GM12864 (cell line): ENCODE data around the gene CASZ1.

Experiments used
- DNase-seq: peaks from one replicate; pipeline ENCODE4 v3.0.0-alpha.2; 2011; ENCODE audit warnings: low read depth
- H3K4me3 ChIP-seq: 2 replicates; pipeline ENCODE4 v1.5.1; 2011; ENCODE audit warnings: mild to moderate bottlenecking, low read depth, low read length, control low read depth
- CTCF ChIP-seq: IDR thresholded peaks from 2 replicates; pipeline ENCODE4 v1.5.1; 2011; ENCODE audit warnings: low read depth, mild to moderate bottlenecking, moderate library complexity, low read length, control low read depth, inconsistent platforms; ENCODE audit errors: missing control alignments

The CASZ1 gene, protein sequence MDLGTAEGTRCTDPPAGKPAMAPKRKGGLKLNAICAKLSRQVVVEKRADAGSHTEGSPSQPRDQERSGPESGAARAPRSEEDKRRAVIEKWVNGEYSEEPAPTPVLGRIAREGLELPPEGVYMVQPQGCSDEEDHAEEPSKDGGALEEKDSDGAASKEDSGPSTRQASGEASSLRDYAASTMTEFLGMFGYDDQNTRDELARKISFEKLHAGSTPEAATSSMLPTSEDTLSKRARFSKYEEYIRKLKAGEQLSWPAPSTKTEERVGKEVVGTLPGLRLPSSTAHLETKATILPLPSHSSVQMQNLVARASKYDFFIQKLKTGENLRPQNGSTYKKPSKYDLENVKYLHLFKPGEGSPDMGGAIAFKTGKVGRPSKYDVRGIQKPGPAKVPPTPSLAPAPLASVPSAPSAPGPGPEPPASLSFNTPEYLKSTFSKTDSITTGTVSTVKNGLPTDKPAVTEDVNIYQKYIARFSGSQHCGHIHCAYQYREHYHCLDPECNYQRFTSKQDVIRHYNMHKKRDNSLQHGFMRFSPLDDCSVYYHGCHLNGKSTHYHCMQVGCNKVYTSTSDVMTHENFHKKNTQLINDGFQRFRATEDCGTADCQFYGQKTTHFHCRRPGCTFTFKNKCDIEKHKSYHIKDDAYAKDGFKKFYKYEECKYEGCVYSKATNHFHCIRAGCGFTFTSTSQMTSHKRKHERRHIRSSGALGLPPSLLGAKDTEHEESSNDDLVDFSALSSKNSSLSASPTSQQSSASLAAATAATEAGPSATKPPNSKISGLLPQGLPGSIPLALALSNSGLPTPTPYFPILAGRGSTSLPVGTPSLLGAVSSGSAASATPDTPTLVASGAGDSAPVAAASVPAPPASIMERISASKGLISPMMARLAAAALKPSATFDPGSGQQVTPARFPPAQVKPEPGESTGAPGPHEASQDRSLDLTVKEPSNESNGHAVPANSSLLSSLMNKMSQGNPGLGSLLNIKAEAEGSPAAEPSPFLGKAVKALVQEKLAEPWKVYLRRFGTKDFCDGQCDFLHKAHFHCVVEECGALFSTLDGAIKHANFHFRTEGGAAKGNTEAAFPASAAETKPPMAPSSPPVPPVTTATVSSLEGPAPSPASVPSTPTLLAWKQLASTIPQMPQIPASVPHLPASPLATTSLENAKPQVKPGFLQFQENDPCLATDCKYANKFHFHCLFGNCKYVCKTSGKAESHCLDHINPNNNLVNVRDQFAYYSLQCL (N-terminal part only)

GRCh38 chr1:10796029-10796944 is at the start of gene CASZ1:
Gene CASZ1 (minus strand): TSS chr1:10796646. CDS start chr1:10693889, 102,757 bp downstream.
- no peak for DNase-seq
- no peak for TF ChIP-seq CTCF
- H3K4me3 ChIP-seq = no peak within 1 kb of the TSS; the same call in 1 of the 2 replicates

- no peak for TF ChIP-seq CTCF
- no peak for DNase-seq
Observed at GRCh38 chr1:10843697-10844096, 47.3 kb upstream of the CASZ1 start.

DNA sequence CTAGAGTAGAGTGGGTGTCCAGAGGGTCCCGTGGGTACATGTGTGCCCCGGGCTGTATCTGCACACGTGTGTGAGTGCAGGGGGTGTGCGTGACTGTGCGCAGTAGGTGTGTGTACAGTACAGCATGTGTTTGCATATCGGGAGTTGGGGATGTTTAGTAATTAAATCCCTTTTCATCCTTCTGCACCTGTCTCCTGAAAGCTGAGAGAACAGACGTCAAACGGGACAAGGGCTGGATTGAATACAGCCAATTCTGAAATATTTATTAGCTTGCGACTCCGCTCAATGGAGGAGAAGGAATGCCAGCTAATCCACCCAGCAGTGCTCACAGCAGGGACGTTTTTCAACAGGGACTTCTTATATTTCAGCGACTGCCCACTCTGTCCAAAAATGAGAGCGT is 44.7 kb upstream of the CASZ1 start:
- H3K4me3 ChIP-seq = no peak overlapping the region
- DNase-seq = no peak
- TF ChIP-seq CTCF = no peak

More at GRCh38 chr1:10843697-10844096, 47.3 kb upstream of the CASZ1 start:
- no peak overlapping the region for H3K4me3 ChIP-seq

DNA sequence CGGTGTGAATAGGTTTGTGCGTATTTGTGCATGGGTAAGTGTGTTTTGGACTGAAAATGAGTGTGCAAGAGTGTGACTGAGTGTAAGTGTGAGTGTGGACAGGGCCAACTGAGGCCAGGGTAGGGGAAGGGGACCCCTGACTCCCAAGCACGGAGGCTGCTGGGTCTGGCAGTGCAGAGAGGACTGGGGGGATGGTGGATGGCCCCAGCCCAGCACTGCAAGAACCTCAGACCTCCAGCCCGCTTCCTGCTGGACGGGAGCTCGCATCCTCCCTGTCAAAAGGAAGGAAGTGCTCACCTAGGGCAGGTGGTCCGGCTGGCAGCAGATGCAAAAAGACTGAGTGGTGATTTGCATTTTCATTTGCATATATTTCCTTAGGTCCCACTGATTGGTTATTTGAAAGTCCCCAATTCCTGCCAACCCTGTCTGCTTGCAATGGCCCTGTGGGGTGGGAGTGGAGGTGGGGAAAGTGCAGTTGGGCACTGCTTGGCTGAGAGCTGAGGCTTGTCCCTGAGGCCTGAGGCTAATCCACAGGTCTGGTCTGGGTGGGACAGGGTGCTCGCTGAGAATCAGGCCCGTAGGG is 42.8 kb upstream of the CASZ1 start:
- no peak for DNase-seq
- no peak for TF ChIP-seq CTCF
- H3K4me3 ChIP-seq = no peak overlapping the region

DNA sequence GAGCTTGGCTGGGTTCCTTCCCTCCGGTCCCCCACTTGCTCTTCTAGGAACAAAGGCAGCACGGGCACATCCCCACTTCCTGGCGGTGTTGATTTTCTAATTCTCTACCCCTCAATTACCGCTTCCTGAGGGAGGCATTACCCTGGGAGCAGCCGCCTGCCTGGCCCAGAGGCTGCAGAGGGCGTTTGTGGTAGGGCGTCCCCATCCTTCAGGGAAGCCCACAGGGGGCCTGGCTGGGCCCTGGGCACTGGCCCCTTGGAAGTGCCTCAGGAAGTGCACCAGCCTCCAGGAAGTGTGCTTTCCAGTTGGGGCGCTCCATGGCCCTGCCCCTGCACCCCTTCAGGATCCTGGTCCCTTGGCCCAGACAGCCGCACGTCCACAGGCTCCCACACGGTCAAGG is 42.1 kb upstream of the CASZ1 start:
- DNase-seq = no peak
- H3K4me3 ChIP-seq = no peak overlapping the region
- no peak for TF ChIP-seq CTCF
